OCI-LY3 (cell line): ENCODE data around the gene NYNRIN.

Experiments
- EZH2phosphoT487 ChIP-seq: fragments of 200-600 bp; shearing (Covaris generic); IDR thresholded peaks from 2 replicates; pipeline ENCODE4 v1.6.1; 2018; ENCODE audit warnings: antibody characterized with exemption, mixed run types, low read depth
- TF ChIP-seq, protein P1 (sequence below): fragments of 200-600, 300-600 bp; sonication (generic); IDR thresholded peaks from 2 replicates; pipeline ENCODE4 v1.5.1; 2014; ENCODE audit warnings: antibody characterized with exemption, low read length, low read depth

DNA sequence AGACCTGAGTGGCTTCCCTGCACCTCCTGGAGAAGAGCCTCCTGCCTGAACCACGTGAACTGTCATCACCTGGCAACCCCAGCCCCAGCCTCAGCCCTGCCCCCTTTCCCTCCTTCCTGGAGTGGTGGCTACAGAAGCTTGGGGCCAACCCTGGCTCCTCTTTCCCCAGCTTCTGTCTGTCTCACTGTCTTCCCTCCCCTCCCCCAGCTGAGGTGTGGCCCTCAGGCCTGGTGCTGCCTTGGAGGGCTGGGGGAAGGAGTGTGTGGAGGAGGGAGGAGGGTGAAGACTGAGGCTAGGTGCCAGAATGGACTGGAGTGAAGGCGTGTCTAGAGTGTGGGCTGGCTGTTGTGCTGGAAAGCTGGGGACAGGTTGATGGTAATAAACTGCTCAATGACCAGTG lies 21.1 kb upstream of the NYNRIN start:
- TF ChIP-seq, protein P1, sequence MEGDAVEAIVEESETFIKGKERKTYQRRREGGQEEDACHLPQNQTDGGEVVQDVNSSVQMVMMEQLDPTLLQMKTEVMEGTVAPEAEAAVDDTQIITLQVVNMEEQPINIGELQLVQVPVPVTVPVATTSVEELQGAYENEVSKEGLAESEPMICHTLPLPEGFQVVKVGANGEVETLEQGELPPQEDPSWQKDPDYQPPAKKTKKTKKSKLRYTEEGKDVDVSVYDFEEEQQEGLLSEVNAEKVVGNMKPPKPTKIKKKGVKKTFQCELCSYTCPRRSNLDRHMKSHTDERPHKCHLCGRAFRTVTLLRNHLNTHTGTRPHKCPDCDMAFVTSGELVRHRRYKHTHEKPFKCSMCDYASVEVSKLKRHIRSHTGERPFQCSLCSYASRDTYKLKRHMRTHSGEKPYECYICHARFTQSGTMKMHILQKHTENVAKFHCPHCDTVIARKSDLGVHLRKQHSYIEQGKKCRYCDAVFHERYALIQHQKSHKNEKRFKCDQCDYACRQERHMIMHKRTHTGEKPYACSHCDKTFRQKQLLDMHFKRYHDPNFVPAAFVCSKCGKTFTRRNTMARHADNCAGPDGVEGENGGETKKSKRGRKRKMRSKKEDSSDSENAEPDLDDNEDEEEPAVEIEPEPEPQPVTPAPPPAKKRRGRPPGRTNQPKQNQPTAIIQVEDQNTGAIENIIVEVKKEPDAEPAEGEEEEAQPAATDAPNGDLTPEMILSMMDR = no peak
- TF ChIP-seq EZH2phosphoT487 = no peak
